GM19395 (cell line): Measurements from ENCODE around the gene USP49.
A peak's percentile ranks its signal among the peaks of the same experiment; 100 is the strongest.
"Not testable (repeated sequence)": the region's sequence is repeated elsewhere in the genome, so short reads cannot be mapped to it uniquely, and the experiment has no call there.

Experiments
- ATAC-seq: cut with Tn5 transposase; IDR thresholded peaks from one replicate; pipeline ENCODE4 v1.9.1; 2021; ENCODE audit warnings: mild to moderate bottlenecking, moderate library complexity; ENCODE audit not compliant: unreplicated experiment

The USP49 gene

DNA sequence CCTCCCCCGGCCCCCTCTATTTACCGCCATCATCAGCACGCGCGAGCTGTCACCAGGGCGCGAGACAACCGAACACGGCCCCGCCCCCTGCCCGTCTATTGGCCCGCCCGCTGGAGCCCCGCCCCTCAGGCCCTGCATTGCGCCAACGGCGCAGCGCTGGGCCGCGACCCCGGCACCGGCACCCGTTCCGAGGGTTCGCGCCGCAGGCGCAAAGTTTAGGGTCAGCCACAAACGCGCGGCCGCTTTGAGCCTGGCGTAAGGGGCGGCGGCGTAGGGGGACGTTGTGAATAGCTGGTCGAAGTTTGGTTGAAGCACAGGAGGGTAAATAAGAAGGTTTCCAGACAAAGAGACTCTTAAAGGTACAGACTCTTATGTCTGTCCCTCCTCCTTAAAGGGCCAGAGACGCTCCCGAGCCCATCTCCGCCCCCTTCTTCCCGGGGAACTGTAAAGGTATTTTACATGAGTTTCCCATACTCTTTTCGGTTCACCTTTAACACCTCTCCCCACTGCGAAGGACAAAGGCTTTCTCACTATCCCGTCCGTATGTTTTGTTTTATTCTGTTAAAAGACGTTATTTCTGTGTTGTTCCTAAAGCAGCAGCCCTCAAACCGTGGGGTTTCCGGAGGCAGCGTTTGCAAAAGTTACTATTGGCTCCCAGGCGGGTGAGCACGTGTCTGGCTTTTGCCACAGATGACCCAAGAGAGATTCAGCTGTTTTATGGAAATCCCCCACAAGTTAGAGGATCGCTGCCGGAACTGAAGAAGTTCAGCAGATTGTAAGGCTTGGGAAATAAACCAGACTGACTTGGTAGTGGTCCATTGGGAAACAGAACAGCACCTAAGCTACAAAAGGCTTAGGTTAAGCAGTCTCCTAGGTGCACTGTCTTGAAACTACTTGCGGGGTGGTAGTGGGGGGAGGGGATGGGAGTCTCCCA is at the start of gene USP49:
TSS of gene USP49 (minus strand) at position 76 of the 934 bp plus-strand sequence. CDS start 88,392 bp downstream, outside the sequence.
- peak; percentile 79 for ATAC-seq

DNA sequence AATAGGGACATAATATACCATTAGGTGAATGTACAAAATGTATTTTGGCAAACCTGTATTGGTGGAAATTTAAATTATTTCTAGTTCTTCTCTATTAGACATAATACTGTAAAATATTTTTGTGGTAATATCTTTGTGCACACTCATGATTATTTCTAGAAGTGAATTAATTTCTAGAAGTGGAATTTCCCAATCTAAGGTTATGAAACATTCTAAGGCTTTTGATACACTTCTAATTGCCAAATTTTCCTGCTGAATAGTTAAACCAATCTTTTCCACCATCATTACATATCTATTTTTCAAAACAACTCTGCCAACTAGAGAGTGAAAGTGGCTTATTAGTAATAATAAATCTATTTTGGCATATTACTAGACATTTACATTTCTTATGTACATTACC is 48.3 kb upstream of the USP49 start:
- ATAC-seq = no peak

DNA sequence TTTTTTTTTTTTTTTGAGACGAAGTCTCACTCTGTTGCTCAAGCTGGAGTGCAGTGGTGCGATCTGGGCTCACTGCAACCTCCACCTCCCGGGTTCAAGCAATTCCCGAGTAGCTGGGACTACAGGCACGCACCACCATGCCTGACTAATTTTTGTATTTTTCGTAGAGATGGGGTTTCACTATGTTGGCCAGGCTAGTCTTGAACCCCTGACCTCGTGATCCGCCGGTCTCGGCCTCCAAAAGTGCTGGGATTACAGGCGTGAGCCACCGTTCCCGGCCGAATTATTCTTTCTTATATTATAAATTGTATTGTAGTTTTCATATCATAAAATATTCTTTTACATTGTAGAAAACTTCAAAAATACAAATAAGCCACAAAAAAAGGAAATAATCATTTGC is 47.7 kb upstream of the USP49 start:
- not testable (repeated sequence) for ATAC-seq

DNA sequence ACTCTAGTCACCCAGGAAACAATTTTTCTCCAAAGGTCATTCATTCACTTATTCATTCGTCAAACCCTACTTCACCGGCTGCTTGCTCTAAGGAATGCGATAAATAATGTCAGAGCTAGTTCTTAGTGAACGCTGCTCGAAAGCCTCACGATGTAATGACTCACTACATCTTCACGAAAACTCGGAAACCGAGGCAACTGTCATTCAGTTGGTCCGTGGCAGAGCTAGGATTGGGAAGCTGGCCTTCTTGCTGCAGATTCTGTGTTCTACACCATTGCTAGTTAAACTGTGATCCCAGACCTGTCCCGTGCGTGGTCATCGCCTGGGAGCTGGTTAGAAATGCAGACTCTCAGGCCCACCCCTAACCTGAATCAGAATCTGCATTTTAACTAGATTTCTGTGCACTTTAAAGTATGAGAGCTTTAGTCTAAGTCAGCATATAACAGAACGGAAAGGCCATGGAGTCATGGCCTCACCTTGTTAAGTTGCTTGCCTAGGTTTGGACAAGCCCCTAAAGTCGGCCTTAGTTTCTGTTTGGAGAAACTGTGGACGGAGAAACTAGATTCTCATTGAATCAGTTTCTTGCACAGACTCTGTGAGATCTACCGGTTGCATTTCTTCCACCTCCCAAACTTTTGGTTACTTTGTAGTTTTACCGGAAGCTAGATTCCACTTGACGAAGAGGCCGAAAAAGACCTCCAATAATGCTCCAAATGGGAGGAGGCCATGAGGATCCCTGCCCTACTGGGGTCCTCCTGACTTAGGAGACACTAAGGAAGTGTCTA is 47.1 kb upstream of the USP49 start:
- ATAC-seq = peak; percentile 29

DNA sequence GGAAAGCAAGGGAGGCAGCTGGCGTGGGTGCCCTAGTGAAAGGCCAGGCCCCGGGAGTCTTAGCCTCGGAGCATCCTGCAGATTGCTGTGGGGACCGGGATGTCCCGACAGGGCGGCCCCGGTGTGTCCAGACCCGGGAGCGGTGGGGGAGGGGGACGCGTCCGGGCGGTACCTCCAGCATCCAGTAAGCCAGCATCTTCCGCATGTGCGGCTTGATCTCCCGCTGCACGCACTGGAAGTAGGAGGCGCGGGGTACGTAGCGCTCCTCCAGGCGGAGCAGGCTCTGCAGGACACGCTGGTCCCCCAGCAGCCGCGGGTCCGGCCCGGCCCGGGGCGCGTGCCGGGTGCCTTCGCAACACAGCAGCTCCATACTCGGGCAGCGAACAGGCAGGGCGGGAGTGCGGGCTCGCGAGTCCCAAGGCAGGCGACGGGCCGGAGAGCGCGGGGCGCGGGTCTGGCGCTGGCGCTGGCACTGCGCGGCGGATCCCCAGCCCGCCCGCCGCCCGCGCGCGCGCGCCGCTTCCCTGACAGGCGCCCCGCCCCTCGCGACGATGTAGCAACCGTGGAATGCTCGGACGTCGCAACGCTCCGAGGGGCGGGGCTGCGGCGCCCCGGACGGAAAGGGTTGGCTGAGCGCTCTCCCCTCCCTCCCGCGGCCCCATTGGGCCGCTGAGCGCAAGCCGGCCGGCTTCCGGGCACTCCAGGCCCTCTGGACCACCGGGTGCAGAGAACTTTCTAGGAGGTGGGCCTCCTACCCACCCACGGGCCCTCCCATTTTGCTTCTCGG is 46.3 kb upstream of the USP49 start, which contains the start of gene CCND3:
TSS of gene CCND3 (minus strand) at position 529 of the 787 bp plus-strand sequence. CDS start at position 370, 159 bp downstream.
- peak; percentile 80 for ATAC-seq

DNA sequence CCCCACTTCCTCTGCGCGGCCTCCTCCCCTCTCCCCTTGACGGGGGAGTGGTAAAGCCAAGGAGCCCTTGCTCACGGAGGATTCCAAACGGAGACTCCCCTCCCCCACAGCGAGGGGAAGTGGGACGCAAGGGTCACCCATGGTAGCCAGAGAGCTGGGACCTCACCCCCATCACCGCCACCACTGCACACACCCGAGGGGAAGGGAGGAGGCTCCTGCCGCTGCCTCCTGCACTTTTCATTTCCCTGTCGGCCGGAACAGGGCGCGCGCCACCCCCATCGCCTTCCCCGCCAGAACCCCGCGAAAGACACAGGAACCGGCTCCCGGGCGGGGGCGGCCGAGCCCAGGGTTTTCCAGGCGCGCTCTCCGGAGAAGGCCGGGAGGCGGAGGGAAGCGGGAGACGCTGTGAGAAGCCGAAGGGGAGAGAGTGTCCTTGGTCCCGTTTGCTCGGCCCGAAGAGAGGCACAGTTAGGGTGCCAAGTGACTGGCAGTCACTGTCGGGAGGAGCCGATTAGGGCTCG is 45.6 kb upstream of the USP49 start:
- ATAC-seq = peak; percentile 13

DNA sequence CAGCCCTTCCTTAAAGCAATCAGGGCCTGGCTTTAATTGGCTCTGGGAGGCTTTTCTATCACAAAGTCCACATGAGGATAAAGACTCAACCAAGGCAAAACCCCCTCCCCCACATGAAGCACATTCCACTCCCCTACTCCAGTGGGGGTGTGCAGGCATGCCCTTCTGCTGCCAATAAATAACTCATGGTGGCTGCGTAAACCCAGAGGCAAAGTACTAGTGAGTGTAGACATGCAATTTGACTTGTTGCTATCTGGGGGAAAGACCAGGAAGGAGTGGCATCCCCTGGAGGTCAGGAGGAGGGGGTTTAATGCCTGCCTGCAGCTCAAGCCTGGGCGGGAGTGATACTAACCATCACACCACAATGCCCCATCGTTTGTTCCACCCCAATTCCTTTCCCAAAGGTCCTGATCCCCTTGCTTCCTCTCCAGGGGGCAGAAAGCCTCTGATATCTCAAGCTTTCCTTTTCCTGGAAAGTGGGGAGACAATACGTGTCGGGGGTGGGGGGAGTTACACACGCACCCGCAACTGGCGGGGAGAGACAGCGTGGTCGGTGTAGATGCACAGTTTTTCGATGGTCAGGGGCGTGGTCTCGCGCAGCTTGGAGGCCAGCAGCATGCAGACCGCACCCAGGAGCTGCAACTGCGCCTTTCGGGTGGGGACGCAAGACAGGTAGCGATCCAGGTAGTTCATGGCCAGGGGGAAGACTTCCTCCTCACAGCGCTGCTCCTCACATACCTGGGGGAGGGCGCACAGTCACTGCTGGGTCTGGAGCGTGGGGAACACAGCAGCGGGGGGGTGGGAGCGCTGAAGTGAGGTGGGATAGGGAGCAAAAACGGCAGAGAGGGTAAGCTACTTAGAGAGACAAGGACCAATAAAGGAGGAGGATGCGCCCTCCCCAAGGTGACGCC is 44.9 kb upstream of the USP49 start:
- no peak for ATAC-seq

DNA sequence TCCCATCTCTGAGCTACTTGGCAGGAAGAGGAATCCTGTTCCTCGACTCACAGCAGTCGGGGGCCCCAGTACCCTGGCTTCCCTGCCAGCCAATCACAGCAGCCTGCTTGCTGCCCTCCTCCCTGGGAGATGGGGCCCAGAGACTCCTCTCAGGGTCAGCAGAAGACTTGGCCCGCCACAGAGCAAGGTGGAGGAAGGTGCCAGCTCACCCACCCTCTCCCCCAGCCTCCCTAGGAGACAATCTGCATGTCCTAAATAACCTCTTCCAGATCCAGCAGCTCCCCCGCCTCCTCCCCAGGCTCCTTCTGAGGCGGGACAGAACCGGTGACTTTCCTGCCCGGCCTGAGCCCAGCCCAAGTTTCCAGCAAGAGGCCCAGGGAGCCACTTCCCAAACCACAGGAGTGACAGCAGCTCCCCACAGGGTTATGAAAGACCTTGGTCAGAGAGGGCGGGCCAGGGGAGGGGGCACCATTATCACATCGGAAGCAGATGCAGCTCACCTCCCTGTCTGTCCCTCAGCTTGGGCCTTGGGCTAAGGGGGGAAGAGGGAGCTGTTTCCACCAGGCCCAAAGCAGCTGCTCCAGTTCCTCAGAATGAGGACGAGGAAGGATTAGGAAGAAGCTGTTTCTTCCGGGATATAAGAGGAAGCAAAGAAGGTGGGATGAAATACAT is 44.1 kb upstream of the USP49 start:
- no peak for ATAC-seq

DNA sequence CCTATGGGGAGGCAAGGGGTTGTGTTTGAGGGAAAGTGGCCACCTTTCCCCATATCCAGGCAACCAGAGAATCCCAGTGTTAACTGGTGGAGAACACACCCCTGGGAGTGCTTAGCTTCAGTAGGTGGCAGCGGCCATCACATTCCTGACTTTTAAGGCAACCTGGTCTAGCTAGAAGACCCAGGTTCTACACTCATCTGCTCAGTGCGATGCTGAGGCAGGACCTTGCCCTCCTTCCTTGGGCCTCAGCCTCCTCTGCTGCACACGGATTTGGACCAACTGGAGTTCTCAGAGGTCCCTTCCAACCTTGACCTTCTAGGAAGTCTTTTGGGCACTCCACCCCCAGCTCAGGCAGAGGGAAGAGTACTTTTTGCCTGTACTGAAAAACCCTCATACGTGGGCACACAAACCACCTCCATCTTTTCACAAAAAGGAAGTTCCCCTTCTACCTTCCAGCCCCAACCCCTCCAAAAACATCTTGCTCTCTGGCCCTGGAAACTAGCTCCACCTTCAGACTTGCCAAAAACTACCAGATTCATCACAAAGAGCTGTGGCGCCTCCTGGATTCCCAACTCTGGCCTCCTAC is 43.5 kb upstream of the USP49 start:
- no peak for ATAC-seq

DNA sequence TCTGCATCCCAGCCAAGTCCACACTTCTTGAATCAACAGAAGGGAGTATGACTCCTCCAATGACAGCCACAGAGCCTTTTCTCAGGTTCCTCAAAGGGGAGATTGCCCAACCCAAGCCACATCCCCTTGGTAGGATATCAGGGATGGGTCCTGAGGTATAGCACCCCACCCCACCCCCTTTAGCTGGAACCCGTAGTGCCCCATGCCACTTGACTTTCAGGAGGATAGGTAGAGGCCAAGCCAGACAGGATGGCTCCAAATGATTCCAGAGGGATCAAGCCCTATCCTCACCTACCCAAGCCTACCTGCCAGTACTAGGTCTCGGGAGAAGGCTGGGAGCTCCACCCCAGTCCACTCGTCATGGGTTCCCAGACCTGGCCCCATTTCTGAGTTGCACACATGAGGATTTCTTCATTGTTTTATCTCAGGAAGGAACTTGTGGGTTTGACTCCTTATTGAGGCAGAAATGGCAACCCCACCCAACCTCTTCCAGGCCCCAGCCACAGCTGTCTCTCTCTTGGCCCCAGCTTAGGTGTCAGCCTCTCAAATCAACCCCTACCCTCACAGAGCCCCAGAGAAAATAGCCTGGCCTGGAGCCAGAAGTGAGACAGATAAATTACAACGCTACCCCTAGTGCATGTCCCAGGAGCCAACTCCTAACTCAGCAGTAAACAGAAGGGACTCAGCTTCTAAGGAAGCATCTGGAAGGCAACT is 42.8 kb upstream of the USP49 start:
- no peak for ATAC-seq

DNA sequence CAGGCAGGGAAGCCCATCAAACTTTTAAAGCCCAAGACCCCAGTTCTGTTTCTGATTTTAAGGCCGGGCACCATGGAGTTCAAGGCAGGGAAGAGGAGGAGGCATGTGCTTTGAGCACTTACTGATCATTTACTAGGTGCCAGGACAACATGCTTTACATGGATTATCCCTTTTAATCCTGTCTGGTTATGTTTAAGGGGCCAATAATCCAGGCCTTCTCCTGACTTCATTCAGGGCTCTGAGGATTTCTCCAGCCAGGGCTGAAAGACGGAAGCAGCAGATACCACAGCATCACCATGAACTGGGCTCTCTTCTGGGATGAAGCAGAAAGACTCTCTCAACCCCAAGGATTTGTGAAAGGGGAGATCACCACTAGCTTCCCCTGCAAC is 42.3 kb upstream of the USP49 start:
- ATAC-seq = no peak

DNA sequence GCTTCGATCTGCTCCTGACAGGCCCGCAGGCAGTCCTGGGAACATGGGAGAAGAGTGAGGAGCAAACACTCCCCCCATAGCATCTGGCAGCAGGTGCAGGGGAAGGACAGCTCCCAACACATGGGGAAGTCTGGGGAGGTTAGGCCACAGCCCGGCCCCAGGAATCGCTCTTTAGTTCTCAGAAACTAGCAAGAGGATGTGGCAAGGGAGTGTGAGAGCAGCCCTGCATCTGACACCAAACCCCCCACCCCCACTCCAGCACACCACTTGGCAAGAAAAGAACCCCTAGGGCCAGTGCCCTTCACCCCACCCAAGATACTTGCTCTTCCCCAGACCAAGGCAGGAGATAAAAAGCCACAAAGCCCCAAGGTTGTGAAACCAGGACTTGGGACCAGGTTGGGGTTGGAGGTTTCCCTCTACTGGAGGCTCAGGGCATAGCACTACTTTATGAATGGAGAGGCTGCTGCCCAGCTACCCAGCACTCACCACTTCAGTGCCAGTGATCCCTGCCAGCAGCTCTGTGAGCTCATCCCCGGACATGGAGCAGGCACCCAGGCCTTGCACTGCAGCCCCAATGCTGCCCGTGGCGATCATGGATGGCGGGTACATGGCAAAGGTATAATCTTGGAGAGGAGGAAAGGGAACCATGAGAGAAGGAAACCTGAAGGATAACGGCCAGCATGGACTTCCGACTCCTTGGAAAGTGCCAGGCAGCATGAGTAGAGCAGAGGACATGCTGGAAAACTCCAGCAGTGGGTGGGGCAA is 41.1 kb upstream of the USP49 start:
- ATAC-seq = peak; percentile 50

DNA sequence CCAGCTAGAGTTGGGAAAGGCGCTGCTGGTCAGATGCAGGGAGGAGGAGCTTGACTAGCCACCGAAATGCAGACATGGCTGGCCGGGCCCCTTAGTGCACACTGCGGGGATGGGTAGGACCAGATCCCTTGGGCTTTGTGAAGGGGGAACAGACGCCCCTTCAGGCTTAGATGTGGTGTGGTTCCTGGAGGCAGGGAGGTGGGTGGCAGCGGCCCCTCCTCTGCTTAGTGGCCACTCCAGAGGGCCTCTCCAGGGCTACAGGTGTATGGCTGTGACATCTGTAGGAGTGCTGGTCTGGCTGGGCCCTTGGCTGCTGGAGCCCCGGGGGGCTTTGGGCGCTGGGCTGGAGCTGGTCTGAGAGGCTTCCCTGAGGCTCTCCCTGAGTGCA is 40.5 kb upstream of the USP49 start:
- ATAC-seq = peak; percentile 14

DNA sequence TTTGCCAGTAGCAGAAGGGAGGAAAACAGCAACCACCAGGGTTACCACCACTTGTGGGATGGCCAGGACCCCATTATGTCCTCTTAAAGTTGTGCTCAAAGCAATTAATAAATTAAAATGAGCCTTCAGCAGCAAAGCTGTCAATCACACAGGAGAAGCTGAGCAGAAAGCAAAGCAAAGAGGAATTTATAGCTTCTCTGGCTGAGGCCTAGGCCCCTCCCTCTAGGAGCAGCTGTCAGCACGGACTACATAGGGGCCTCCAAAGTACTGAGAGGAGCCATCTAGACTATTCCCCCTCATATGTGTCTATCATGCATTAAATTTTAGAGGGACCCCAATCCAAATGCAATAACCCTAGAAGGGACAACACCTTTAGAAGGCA is 40.0 kb upstream of the USP49 start:
- ATAC-seq = no peak

DNA sequence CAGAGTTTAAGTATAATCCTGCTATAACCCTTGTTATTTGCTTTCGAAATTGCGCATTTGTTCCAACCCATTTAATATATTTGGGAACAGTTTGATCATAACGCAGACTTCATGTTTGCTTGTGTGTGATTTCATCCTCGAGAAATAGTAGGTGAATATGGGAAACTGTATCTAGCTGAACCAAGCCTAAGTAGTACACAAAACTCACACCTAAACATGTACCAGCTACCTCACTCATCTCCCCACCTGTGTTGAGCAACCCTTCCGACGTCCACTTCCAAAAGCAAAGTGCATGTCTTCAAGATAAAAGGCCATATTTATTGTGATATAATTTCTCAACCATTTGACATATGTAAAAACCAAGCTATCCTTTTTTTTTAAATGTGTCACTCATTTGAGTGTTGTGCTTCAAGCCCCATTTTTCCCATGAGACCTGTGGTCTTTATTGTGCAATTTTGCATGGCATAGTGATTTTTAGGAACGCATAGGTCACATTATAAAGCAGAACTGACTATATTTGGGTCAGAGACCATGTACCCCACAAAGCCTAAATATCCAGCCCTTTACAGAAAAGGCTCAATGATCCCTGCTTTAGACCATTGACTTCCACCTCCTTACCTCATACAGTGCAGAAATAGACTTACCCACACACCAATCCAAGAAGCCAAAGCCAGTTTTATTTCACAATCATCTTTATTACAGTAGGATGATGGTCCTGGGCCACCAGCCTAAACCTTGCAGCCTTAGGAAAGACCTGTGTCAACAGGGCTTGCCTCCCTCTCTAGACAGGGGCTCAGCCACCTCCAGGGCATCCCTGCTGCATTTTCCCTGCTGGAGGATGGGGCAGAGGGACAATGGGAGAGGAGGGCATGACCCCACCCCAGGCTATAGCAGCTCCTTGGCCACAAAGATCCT is 39.4 kb upstream of the USP49 start:
- no peak for ATAC-seq

DNA sequence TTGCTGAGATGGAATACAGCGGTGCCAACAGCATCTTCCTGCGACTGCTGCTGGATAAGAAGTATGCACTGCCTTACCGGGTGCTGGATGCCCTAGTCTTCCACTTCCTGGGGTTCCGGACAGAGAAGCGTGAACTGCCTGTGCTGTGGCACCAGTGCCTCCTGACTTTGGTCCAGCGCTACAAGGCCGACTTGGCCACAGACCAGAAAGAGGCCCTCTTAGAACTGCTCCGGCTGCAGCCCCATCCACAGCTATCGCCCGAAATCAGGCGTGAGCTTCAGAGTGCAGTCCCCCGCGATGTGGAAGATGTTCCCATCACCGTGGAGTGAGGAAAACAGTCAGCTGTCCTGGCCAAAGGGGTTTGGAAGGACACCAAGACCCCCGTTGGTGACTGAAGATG is 37.2 kb upstream of the USP49 start:
- ATAC-seq = no peak
